Thyroid gland (tissue), 4 donors: ENCODE results near the gene HNRNPAB. TPM values are rescaled to one million over a fixed set of nuclear protein-coding genes. Genes with fewer than 3 reads are reported as not detected.
"Not testable (repeated sequence)": the region's sequence is repeated elsewhere in the genome, so short reads cannot be mapped to it uniquely, and the experiment has no call there.

ENCODE experiments used
- DNase-seq, 2 donors: peaks; one replicate each; pipeline ENCODE4 v3.0.0-alpha.2; 2019
- H3K27ac ChIP-seq, 3 donors: fragments of 200-600 bp; sonication (generic); 1 replicate in 2 of 3; 2 replicates in 1 of 3; pipeline ENCODE4 v1.5.1; 2016 to 2019; ENCODE audit warnings: mild to moderate bottlenecking in 1 of 3, moderate library complexity in 1 of 3
- H3K27me3 ChIP-seq: fragments of 200-600 bp; sonication (generic); one replicate; pipeline ENCODE4 v1.5.1; 2019
- H3K36me3 ChIP-seq, 2 donors: fragments of 200-600 bp; sonication (generic); one replicate each; pipeline ENCODE4 v1.5.1; 2016 to 2019
- H3K4me1 ChIP-seq, 2 donors: fragments of 200-600 bp; sonication (generic); one replicate each; pipeline ENCODE4 v1.5.1; 2017 to 2019
- H3K4me3 ChIP-seq, 3 donors: fragments of 200-600 bp; sonication (generic); replicated peaks in 1 of 3; 1 replicate in 2 of 3; 2 replicates in 1 of 3; pipeline ENCODE4 v1.5.1; 2016; ENCODE audit warnings: mild to moderate bottlenecking in 1 of 3
- H3K9me3 ChIP-seq: fragments of 200-600 bp; sonication (generic); one replicate; pipeline ENCODE4 v1.5.1; 2017
- POLR2A ChIP-seq, 2 donors: fragments of 450-650 bp; IDR thresholded peaks; one replicate each; pipeline ENCODE4 v1.6.1; 2017; ENCODE audit warnings: antibody characterized with exemption in 2 of 2, mild to moderate bottlenecking in 2 of 2, moderate library complexity in 1 of 2
- WGBS, 2 donors: methylation state at CpG; one replicate each; pipeline ENCODE4 v1.1.5; 2017; 5-methylcytosine and 5-hydroxymethylcytosine counted together
- intact Hi-C: fragments of 100-400 bp; cut with DNase I; formaldehyde crosslinking; loops from one replicate; pipeline ENCODE4 v1.15.1; 2023
- total RNA-seq, 4 donors: library from RNA; depleted of rRNA; stranded (reverse); fragments of >200 nt; gene quantifications; one replicate each; pipeline ENCODE4 v1.2.3, GENCODE V29; 2016
- TF ChIP-seq, protein P1 (sequence below), 6 experiments: fragments of 200-600 bp in 3 of 6; fragments of 450-650 bp in 3 of 6; sonication (generic) in 3 of 6; IDR thresholded peaks; one replicate each; pipeline ENCODE4 v1.5.1; 2016 to 2019; ENCODE audit warnings: antibody characterized with exemption in 6 of 6, mild to moderate bottlenecking in 2 of 6, inconsistent platforms in 1 of 6, moderate library complexity in 1 of 6

The HNRNPAB gene
- total RNA-seq, 4 donors from 2014 or later = 65.0 to 111 (median 90.4) TPM

DNA sequence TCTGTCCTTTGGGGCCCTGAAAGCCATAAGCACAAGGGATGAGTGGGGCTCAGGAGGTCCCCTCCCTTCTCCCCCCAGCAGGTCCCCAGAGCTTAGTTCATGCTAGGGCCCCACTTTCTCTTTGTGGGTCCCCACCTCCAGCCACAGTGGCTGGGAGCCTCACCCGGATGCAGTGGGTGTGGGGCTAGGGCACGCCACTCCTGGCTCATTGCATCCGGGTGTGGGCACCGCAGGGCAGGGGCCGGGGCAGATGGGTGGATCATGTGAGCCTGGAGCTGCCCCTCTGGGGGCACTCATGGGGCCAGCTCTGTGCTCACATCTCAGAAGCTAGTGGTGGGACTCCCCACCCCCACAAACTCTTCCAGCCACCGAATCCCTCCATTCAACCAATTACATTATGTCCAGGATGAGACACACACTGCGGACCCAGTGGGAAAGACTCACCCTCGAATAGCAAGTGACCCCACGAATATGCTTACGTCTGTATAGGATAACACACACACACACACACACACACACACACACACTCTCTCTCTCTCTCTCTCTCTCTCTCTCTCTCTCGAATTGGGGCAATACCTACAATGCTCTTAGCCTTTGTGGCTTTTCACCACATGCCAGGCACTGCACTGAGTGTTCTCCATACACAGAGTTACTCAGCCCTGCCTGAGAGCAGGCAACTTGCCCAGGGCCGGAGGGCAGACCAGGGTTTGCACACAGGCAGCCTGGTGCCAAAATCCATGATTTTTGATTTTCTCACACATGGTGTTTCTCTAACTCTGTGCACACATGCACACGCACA, 45.1 kb downstream of the HNRNPAB start:
- 62 to 72% methylated on average over 7 to 12 of the region's 13 CpGs for WGBS, 2 donors
- TF ChIP-seq, protein P1, sequence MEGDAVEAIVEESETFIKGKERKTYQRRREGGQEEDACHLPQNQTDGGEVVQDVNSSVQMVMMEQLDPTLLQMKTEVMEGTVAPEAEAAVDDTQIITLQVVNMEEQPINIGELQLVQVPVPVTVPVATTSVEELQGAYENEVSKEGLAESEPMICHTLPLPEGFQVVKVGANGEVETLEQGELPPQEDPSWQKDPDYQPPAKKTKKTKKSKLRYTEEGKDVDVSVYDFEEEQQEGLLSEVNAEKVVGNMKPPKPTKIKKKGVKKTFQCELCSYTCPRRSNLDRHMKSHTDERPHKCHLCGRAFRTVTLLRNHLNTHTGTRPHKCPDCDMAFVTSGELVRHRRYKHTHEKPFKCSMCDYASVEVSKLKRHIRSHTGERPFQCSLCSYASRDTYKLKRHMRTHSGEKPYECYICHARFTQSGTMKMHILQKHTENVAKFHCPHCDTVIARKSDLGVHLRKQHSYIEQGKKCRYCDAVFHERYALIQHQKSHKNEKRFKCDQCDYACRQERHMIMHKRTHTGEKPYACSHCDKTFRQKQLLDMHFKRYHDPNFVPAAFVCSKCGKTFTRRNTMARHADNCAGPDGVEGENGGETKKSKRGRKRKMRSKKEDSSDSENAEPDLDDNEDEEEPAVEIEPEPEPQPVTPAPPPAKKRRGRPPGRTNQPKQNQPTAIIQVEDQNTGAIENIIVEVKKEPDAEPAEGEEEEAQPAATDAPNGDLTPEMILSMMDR (IDR thresholded peaks at IDR 0.05) = no peak
- TF ChIP-seq POLR2A (IDR thresholded peaks at IDR 0.05) = peak in 1 of 2 donors; percentile 6
- intact Hi-C loops = no loop called here
- peak; percentile 72 to 87 for DNase-seq
- Histone ChIP-seq H3K9me3 (no peaks in the 10 kb centered on the region), H3K4me3 (no peak overlapping the region), H3K4me1 (peaks cover 6 to 17% of the 10 kb centered on the region in 2 donors), H3K27me3 (no peaks in the 10 kb centered on the region), H3K27ac (peak overlapping the region in 2 of 3 donors; percentile 49 to 57), H3K36me3 (no peaks in the 10 kb centered on the region)

DNA sequence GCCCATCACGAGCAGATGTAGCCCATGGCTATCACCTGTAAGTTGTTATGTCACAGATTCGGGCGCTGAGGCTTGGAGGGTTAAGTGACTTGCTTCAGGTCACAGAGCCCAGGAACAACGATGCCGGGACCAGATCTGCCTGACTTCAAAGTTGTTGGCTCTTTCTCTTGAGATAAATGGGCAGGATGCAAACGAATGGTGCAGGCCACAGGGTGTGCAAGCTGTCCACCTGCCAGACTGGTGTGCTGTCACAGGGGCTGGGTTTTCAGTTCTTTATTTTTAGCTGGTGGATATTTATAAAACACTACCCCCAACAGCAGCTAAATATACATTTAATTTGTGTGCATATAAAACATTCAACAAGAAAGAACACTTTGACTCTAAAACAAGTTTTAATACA, 45.9 kb downstream of the HNRNPAB start:
- intact Hi-C loops = no loop called here
- Histone ChIP-seq H3K4me3 (no peak overlapping the region), H3K4me1 (peaks cover 6 to 17% of the 10 kb centered on the region in 2 donors), H3K9me3 (no peaks in the 10 kb centered on the region), H3K27ac (no peak overlapping the region), H3K27me3 (no peaks in the 10 kb centered on the region), H3K36me3 (no peaks in the 10 kb centered on the region)
- no peak for DNase-seq
- TF ChIP-seq, protein P1 (IDR thresholded peaks at IDR 0.05) = no peak
- TF ChIP-seq POLR2A (IDR thresholded peaks at IDR 0.05) = no peak
- 63 to 76% methylated on average over 4 to 5 of the region's 6 CpGs for WGBS, 2 donors

DNA sequence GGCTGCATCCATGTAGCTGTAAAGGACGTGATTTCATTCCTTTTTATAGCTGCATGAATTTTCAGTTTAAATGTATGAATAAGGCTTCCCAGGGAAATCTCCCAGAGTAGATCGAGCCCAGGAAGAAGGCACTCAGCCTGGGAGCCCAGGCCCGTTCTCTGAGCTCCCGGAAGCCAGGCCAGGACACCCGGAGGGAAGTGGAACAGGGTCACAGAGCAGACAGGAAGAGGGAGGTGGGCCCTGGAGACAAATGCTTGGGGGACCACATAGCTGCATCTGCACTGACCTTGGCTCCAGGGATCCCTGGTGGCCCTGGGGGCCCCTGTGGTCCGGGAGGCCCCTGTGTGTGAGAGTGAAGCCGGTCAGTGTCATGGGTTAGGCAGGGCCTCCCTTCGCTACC, 47.9 kb downstream of the HNRNPAB start:
- H3K27ac ChIP-seq = peak overlapping the region in 1 of 3 donors; percentile 5
- H3K36me3 ChIP-seq = no peaks in the 10 kb centered on the region
- DNase-seq = no peak
- H3K4me3 ChIP-seq = no peak overlapping the region
- TF ChIP-seq POLR2A (IDR thresholded peaks at IDR 0.05) = no peak
- TF ChIP-seq, protein P1 (IDR thresholded peaks at IDR 0.05) = no peak
- H3K9me3 ChIP-seq = no peaks in the 10 kb centered on the region
- no peaks in the 10 kb centered on the region for H3K27me3 ChIP-seq
- WGBS, 2 donors = 80 to 84% methylated on average over 8 of the region's 8 CpGs
- peaks cover 6 to 17% of the 10 kb centered on the region in 2 donors for H3K4me1 ChIP-seq
- intact Hi-C loops = no loop called here

DNA sequence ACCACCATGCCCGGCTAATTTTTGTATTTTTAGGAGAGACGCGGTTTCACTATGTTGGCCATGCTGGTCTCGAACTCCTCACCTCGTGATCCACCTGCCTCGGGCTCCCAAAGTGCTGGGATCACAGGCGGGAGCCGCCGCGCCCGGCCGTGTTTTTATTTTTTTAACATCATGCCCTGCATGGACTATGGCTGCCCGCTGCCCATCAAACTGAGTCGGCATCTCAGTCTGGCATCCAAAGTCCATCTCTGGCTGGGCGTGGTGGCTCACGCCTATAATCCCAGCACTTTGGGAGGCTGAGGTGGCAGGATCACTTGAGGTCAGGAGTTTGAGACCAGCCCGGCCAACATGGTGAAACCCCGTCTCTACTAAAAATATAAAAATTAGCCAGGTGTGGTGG, 49.3 kb downstream of the HNRNPAB start:
- H3K27me3 ChIP-seq, H3K9me3 ChIP-seq, H3K27ac ChIP-seq, intact Hi-C loops, H3K4me3 ChIP-seq, H3K36me3 ChIP-seq, DNase-seq: not testable (repeated sequence)
- H3K4me1 ChIP-seq = peaks cover 6 to 17% of the 10 kb centered on the region in 2 donors
- 91 to 93% methylated on average over 18 of the region's 18 CpGs for WGBS, 2 donors

DNA sequence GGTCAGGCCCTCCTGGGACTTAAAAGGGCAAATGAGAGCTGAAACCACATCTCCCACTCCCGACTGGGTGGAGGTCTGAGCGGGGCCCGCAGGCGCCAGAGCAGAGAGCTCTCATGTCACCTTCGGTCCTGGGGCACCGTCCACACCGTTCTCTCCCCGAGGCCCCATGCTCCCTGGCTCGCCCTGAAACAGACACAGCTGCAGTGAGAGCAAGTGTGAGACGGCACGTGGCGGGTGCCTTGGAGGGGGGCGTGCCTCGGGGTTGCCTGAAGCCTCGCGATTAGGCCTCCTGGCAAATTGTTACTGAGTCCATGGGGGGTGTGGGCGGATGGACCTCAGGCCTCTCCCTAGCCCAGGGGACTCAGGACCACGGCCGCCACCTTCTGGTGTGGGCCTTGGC, 52.4 kb downstream of the HNRNPAB start:
- intact Hi-C loops = no loop called here
- Histone ChIP-seq H3K4me1 (no peaks in the 10 kb centered on the region), H3K27me3 (no peaks in the 10 kb centered on the region), H3K4me3 (no peak overlapping the region), H3K27ac (no peak overlapping the region), H3K36me3 (no peaks in the 10 kb centered on the region), H3K9me3 (no peaks in the 10 kb centered on the region)
- DNase-seq = no peak
- TF ChIP-seq POLR2A (IDR thresholded peaks at IDR 0.05) = no peak
- TF ChIP-seq, protein P1 (IDR thresholded peaks at IDR 0.05) = no peak
- 79 to 83% methylated on average over 12 to 16 of the region's 19 CpGs for WGBS, 2 donors
